ENCODE measurements around the gene RAMAC. TPM values are rescaled to one million over a fixed set of nuclear protein-coding genes. Genes with fewer than 3 reads are reported as not detected.

Gene RAMAC
- total RNA-seq, 2 donors from 2014 or later: 13.0 to 13.9 TPM

DNA sequence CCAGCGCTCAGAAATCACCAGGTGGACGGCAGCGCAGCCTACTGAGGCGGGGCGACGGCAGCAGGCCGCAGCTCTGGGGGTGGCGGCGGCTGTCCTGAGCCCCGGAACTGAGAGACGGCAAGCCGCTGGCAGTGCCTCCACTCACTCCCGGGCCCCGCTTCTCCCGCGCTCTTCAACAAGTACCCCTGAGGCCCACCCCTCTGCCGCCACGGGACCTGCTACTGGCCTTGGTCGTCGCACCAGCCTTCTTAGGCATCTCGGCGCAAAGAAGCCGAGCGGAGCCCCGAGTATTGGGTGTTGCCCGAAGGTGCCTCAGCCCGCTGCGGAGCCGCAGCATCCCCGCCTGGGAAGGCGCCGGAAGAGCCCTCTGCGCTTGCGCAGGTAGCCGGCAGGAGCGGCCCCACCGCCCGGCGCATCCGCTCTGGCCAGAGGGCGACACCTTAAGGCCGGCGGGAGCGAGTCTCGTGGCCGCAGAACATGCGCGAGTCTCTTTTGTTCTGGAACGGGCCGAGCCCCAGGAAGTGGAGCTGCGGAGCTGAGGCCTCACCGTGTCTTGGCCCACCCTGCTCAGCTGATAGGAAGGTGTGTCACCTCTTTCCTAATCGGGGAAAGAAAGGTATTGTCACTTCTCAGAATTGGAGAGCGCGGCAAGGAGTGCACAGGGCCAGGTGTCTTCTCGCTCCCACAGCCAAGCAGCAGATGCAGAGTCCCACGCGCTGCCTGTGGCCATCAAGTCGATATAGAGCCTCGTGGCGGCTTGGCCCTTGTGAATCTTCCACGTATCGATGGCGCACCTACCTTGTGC, 25.5 kb downstream of the RAMAC start, which contains the start of gene C15orf40:
Gene C15orf40 (minus strand): TSS at position 369 of the 805 bp plus-strand sequence. CDS start 32 bp downstream, at position 337.
- H3K4me3 ChIP-seq: peak within 1 kb of the TSS; percentile 86 to 91
- no peaks in the 10 kb centered on the region for H3K27me3 ChIP-seq
- H3K9me3 ChIP-seq: no peaks in the 10 kb centered on the region
- peak within 1 kb of the TSS; percentile 68 to 77 for H3K27ac ChIP-seq
- H3K4me1 ChIP-seq: peaks cover 0 to 18% of the 10 kb centered on the region in 2 donors
- TF ChIP-seq, protein P1, sequence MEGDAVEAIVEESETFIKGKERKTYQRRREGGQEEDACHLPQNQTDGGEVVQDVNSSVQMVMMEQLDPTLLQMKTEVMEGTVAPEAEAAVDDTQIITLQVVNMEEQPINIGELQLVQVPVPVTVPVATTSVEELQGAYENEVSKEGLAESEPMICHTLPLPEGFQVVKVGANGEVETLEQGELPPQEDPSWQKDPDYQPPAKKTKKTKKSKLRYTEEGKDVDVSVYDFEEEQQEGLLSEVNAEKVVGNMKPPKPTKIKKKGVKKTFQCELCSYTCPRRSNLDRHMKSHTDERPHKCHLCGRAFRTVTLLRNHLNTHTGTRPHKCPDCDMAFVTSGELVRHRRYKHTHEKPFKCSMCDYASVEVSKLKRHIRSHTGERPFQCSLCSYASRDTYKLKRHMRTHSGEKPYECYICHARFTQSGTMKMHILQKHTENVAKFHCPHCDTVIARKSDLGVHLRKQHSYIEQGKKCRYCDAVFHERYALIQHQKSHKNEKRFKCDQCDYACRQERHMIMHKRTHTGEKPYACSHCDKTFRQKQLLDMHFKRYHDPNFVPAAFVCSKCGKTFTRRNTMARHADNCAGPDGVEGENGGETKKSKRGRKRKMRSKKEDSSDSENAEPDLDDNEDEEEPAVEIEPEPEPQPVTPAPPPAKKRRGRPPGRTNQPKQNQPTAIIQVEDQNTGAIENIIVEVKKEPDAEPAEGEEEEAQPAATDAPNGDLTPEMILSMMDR (IDR thresholded peaks at IDR 0.05): peak; percentile 26 to 71
- peaks cover 22% of the 10 kb centered on the region for H3K36me3 ChIP-seq
- peak; percentile 89 for DNase-seq (ENCODE audit: low spot score)

DNA sequence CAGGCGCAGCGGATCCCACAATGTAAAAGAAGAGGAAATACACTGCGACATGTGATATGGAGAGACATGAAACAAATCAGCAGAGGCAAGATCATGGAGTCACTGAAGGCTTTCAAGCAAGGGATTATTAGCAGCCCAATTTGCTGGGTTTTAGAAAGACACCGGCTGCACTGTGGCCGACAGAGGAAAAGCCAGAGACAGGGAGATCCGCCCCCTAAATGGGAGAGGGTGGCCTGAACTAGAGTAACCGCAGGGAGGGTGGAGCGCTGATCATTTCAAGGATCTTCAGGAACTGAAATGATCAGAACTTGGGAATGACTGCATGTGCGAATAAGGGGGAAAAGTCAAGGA, 26.0 kb downstream of the RAMAC start:
- Histone ChIP-seq H3K27ac (peak overlapping the region; percentile 68 to 77), H3K27me3 (no peaks in the 10 kb centered on the region), H3K4me3 (peak overlapping the region; percentile 86 to 91), H3K36me3 (peaks cover 23% of the 10 kb centered on the region), H3K4me1 (peaks cover 0 to 18% of the 10 kb centered on the region in 2 donors), H3K9me3 (no peaks in the 10 kb centered on the region)
- DNase-seq (ENCODE audit: low spot score): no peak
- TF ChIP-seq, protein P1 (IDR thresholded peaks at IDR 0.05): no peak

DNA sequence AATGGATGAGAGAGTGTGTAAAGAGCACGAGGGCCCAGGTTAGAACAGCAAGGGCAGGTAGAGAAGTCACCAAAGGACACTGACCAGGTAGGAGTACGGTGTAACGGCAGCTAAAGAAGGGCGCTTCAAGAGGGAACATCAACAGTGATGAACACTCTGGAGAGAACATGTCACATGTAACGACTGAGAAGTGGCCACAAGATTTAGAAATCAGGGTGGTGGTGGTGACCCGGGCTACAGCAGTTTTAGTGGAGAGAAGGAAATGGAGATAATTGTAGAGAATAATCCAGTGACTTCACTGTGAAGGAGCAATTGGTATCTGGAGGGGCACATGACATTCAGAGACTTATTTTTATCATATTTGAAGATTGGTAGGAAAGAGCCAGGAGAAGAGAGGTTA, 26.6 kb downstream of the RAMAC start:
- no peak overlapping the region for H3K4me3 ChIP-seq
- H3K27ac ChIP-seq: no peak overlapping the region
- peaks cover 0 to 18% of the 10 kb centered on the region in 2 donors for H3K4me1 ChIP-seq
- no peak for DNase-seq (ENCODE audit: low spot score)
- no peaks in the 10 kb centered on the region for H3K9me3 ChIP-seq
- peaks cover 23% of the 10 kb centered on the region for H3K36me3 ChIP-seq
- no peaks in the 10 kb centered on the region for H3K27me3 ChIP-seq
- TF ChIP-seq, protein P1 (IDR thresholded peaks at IDR 0.05): no peak

DNA sequence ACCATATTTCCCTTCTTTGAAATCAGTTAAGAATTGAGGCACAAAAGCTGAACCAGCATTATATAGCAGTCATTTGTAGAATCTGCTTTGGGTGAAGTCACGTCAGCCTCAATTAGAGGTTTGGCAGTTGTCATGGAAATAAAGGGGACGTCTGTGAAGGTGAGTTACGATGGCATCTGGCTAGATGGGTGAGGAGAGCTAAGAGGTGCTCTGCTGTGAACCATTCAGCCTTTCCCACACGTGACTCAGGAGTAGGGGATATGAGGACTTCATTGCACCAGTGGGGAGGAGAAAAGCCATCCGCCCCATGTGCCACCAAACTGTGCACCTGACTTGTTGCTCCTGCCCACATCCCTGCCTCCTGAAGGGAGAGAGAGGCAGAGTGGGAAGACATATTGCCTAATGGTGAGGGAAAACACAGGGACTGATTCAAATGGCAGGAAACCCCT, 28.2 kb downstream of the RAMAC start:
- Histone ChIP-seq H3K36me3 (peaks cover 24% of the 10 kb centered on the region), H3K4me3 (no peak overlapping the region), H3K4me1 (peaks cover 0 to 18% of the 10 kb centered on the region in 2 donors), H3K27ac (no peak overlapping the region), H3K9me3 (no peaks in the 10 kb centered on the region), H3K27me3 (no peaks in the 10 kb centered on the region)
- TF ChIP-seq, protein P1 (IDR thresholded peaks at IDR 0.05): no peak
- DNase-seq (ENCODE audit: low spot score): no peak

DNA sequence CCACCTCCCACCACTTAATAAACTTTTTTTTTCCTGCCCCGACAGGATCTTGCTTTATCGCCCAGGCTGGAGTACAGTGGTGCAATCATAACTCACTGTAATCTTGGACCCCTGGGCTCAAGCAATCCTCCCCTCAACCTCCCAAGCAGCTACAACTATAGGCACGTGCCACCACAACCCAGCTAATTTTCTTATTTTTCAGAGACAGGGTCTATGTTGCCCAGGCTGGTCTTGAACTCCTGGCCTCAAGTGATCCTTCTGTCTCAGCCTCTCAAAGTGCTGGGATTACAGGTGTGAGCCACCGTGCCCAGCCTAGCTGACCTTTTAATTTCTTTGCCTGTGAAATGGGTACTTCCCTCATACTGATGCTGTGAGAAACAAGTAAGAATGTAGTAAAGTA, 29.4 kb downstream of the RAMAC start:
- no peak overlapping the region for H3K4me3 ChIP-seq
- no peaks in the 10 kb centered on the region for H3K27me3 ChIP-seq
- TF ChIP-seq, protein P1 (IDR thresholded peaks at IDR 0.05): no peak
- H3K27ac ChIP-seq: no peak overlapping the region
- peaks cover 36% of the 10 kb centered on the region for H3K36me3 ChIP-seq
- DNase-seq (ENCODE audit: low spot score): no peak
- H3K9me3 ChIP-seq: no peaks in the 10 kb centered on the region
- peaks cover 0 to 14% of the 10 kb centered on the region in 2 donors for H3K4me1 ChIP-seq

Data from right atrium auricular region (tissue), 2 donors.